Measurements from ENCODE around the gene SLC27A2. TPM values are rescaled to one million over a fixed set of nuclear protein-coding genes. Genes with fewer than 3 reads are reported as not detected.

Gene SLC27A2
- total and polyA plus RNA-seq, 2 experiments from 2014 or later = 2.8 to 9.4 TPM

GRCh38 chr15:50275091-50275490, 93.1 kb downstream of the SLC27A2 start:
- H3K27me3 ChIP-seq (ENCODE audit: insufficient read depth) = no peaks in the 10 kb centered on the region
- H3K4me3 ChIP-seq = no peak overlapping the region
- H3K36me3 ChIP-seq (ENCODE audit: insufficient read depth) = no peaks in the 10 kb centered on the region
- H3K27ac ChIP-seq (ENCODE audit: low read depth) = no peak overlapping the region
- TF ChIP-seq REST (IDR thresholded peaks at IDR 0.05; ENCODE audit: unreplicated experiment) = no peak
- no peak for TF ChIP-seq ZNF462 (CRISPR knock-in tag; IDR thresholded peaks at IDR 0.05)
- no peak for TF ChIP-seq ZNF114 (CRISPR knock-in tag; IDR thresholded peaks at IDR 0.05)
- TF ChIP-seq EZH2 (IDR thresholded peaks at IDR 0.05; ENCODE audit: low read depth, unreplicated experiment) = no peak
- TF ChIP-seq ETS1 (IDR thresholded peaks at IDR 0.05) = no peak
- TF ChIP-seq CTCF (conservative IDR thresholded peaks at IDR 0.05; ENCODE audit: low read depth in 2 of 2) = no peak
- TF ChIP-seq ZNF331 (CRISPR knock-in tag; IDR thresholded peaks at IDR 0.05; ENCODE audit: low read depth) = no peak
- TF ChIP-seq POLR2AphosphoS5 (IDR thresholded peaks at IDR 0.05; ENCODE audit: low read depth) = no peak
- TF ChIP-seq STAT1 (IDR thresholded peaks at IDR 0.05; ENCODE audit: unreplicated experiment) = no peak
- no peak for TF ChIP-seq EZH2phosphoT487 (IDR thresholded peaks at IDR 0.05; ENCODE audit: unreplicated experiment)
- TF ChIP-seq CREB1 (CRISPR knock-in tag; IDR thresholded peaks at IDR 0.05; ENCODE audit: low read depth) = no peak
- TF ChIP-seq NANOG (IDR thresholded peaks at IDR 0.05; ENCODE audit: borderline replicate concordance) = no peak
- TF ChIP-seq JUNB (IDR thresholded peaks at IDR 0.05; ENCODE audit: unreplicated experiment) = no peak
- ATAC-seq = no peak
- Mint-ChIP-seq H3K27ac (no peak overlapping the region), H3K9me3 (no peaks in the 10 kb centered on the region), H3K4me1 (no peaks in the 10 kb centered on the region), H3K27me3 (ENCODE audit: insufficient read depth, low read depth, poor library complexity) (no peaks in the 10 kb centered on the region), H3K36me3 (ENCODE audit: low read depth) (no peaks in the 10 kb centered on the region), H3K4me3 (no peak overlapping the region)
- H3K79me2 ChIP-seq (replicated peaks; ENCODE audit: insufficient read depth) = no peaks in the 10 kb centered on the region
- H2AFZ ChIP-seq = no peak overlapping the region
- DNase-seq (ENCODE audit: low spot score) = no peak
- H3K9me2 ChIP-seq (ENCODE audit: insufficient read depth) = no peaks in the 10 kb centered on the region
- H3K4me2 ChIP-seq = no peak overlapping the region
- no peaks in the 10 kb centered on the region for H4K20me1 ChIP-seq (replicated peaks; ENCODE audit: insufficient read depth)
- H3K4me1 ChIP-seq (ENCODE audit: insufficient read depth) = no peaks in the 10 kb centered on the region
- no peaks in the 10 kb centered on the region for H3F3A ChIP-seq (replicated peaks; ENCODE audit: low read depth)

Measured in GM23338 (cell line).